ENCODE data around the gene TAX1BP1.

Gene TAX1BP1

GRCh38 chr7:27756298-27756697 lies 16.3 kb downstream of the TAX1BP1 start:
- no peak for DNase-seq (ENCODE audit: low read depth)
- H3K4me3 ChIP-seq (ENCODE audit: control insufficient read depth, low read depth, low read length): no peak overlapping the region
- no peak for TF ChIP-seq CTCF (conservative IDR thresholded peaks at IDR 0.05; ENCODE audit: control insufficient read depth, insufficient read depth, low read depth, low read length)

- H3K4me3 ChIP-seq (ENCODE audit: control insufficient read depth, low read depth, low read length): no peak overlapping the region
- no peak for DNase-seq (ENCODE audit: low read depth)
- TF ChIP-seq CTCF (conservative IDR thresholded peaks at IDR 0.05; ENCODE audit: control insufficient read depth, insufficient read depth, low read depth, low read length): no peak
These were observed 19.5 kb downstream of the TAX1BP1 start for GRCh38 chr7:27759491-27759890.

- no peak overlapping the region for H3K4me3 ChIP-seq (ENCODE audit: control insufficient read depth, low read depth, low read length)
These were observed 22.1 kb downstream of the TAX1BP1 start for GRCh38 chr7:27762062-27762461.

GRCh38 chr7:27763983-27764508 lies 24.1 kb downstream of the TAX1BP1 start:
- no peak for DNase-seq (ENCODE audit: low read depth)
- no peak for TF ChIP-seq CTCF (conservative IDR thresholded peaks at IDR 0.05; ENCODE audit: control insufficient read depth, insufficient read depth, low read depth, low read length)
- no peak overlapping the region for H3K4me3 ChIP-seq (ENCODE audit: control insufficient read depth, low read depth, low read length)

More at GRCh38 chr7:27762062-27762461, 22.1 kb downstream of the TAX1BP1 start:
- no peak for DNase-seq (ENCODE audit: low read depth)
- no peak for TF ChIP-seq CTCF (conservative IDR thresholded peaks at IDR 0.05; ENCODE audit: control insufficient read depth, insufficient read depth, low read depth, low read length)

GRCh38 chr7:27765841-27766240 lies 25.9 kb downstream of the TAX1BP1 start:
- no peak overlapping the region for H3K4me3 ChIP-seq (ENCODE audit: control insufficient read depth, low read depth, low read length)
- no peak for TF ChIP-seq CTCF (conservative IDR thresholded peaks at IDR 0.05; ENCODE audit: control insufficient read depth, insufficient read depth, low read depth, low read length)
- no peak for DNase-seq (ENCODE audit: low read depth)

GRCh38 chr7:27767374-27767773 lies 27.4 kb downstream of the TAX1BP1 start:
- no peak for TF ChIP-seq CTCF (conservative IDR thresholded peaks at IDR 0.05; ENCODE audit: control insufficient read depth, insufficient read depth, low read depth, low read length)
- no peak for DNase-seq (ENCODE audit: low read depth)
- H3K4me3 ChIP-seq (ENCODE audit: control insufficient read depth, low read depth, low read length): no peak overlapping the region

- no peak for TF ChIP-seq CTCF (conservative IDR thresholded peaks at IDR 0.05; ENCODE audit: control insufficient read depth, insufficient read depth, low read depth, low read length)
- DNase-seq (ENCODE audit: low read depth): no peak
- no peak overlapping the region for H3K4me3 ChIP-seq (ENCODE audit: control insufficient read depth, low read depth, low read length)
These were observed 31.1 kb downstream of the TAX1BP1 start for GRCh38 chr7:27771111-27771510.

All from fibroblast of mammary gland (primary cell).